ENCODE results near the gene RUNDC1.

DNA sequence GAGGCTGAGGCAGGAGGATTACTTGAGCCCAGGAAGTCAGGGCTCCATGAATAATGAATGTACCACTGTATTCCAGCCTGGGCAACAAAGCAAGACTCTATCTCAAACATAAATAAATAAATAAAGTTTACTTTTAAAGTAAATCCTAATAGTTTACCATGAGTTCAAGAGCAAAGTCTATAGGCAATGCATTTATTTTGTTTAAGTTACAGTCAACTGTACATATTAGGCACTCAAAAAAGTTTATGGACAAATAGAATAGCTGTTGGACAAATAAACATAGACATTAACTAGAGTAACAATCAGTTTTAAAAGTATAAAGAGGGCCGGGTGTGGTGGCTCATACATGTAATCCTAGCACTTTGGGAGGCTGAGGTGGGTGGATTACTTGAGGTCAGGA, 12.4 kb upstream of the RUNDC1 start:
- TF ChIP-seq, protein P1, sequence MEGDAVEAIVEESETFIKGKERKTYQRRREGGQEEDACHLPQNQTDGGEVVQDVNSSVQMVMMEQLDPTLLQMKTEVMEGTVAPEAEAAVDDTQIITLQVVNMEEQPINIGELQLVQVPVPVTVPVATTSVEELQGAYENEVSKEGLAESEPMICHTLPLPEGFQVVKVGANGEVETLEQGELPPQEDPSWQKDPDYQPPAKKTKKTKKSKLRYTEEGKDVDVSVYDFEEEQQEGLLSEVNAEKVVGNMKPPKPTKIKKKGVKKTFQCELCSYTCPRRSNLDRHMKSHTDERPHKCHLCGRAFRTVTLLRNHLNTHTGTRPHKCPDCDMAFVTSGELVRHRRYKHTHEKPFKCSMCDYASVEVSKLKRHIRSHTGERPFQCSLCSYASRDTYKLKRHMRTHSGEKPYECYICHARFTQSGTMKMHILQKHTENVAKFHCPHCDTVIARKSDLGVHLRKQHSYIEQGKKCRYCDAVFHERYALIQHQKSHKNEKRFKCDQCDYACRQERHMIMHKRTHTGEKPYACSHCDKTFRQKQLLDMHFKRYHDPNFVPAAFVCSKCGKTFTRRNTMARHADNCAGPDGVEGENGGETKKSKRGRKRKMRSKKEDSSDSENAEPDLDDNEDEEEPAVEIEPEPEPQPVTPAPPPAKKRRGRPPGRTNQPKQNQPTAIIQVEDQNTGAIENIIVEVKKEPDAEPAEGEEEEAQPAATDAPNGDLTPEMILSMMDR (IDR thresholded peaks at IDR 0.05), result no peak
- no peak for TF ChIP-seq POLR2A (IDR thresholded peaks at IDR 0.05)

Data from heart left ventricle (tissue), 13 donors.